Right renal pelvis (tissue), 4 donors: ENCODE measurements around the gene RFTN2. TPM values are rescaled to one million over a fixed set of nuclear protein-coding genes. Genes with fewer than 3 reads are reported as not detected.
"Not testable (repeated sequence)": the region's sequence is repeated elsewhere in the genome, so short reads cannot be mapped to it uniquely, and the experiment has no call there.

ENCODE experiments used
- DNase-seq, 4 donors: peaks; one replicate each; pipeline ENCODE4 v3.0.0-alpha.2; 2013; ENCODE audit warnings: low read depth in 4 of 4, low spot score in 3 of 4, missing footprints in 1 of 4
- polyA plus RNA-seq, 4 donors: library from polyadenylated mRNA; unstranded; fragments of 120-200 nt; gene quantifications; one replicate each; pipeline ENCODE4 v1.2.1, GENCODE V29; 2013; ENCODE audit not compliant: insufficient read length in 4 of 4

The RFTN2 gene
- polyA plus RNA-seq, 4 donors = 17.3 to 26.6 (median 19.9) TPM

DNA sequence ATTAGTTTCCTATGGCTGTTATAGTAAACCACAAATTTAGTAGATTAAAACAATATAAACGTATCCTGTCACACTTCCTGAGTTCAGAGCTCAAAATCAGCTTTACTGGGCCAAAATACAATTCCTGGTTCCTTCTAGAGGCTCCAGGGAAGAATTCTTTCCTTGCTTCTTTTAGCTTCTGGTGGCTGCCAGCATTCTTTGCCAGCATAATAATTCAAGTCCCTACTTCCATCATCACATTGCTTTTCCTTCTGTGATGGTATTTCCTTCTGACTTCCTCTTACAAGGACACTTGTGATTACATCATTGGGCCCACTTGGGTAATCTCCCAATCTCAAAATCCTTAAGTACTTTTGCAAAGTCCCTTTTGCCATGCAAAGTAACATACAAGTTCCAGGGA lies 118.9 kb downstream of the RFTN2 start:
- peak in 1 of 4 donors; percentile 1 for DNase-seq

GRCh38 chr2:197555467-197555866 lies 119.9 kb downstream of the RFTN2 start:
- DNase-seq = no peak

- not testable (repeated sequence) for DNase-seq
Observed at GRCh38 chr2:197551260-197551659, 124.1 kb downstream of the RFTN2 start.

DNA sequence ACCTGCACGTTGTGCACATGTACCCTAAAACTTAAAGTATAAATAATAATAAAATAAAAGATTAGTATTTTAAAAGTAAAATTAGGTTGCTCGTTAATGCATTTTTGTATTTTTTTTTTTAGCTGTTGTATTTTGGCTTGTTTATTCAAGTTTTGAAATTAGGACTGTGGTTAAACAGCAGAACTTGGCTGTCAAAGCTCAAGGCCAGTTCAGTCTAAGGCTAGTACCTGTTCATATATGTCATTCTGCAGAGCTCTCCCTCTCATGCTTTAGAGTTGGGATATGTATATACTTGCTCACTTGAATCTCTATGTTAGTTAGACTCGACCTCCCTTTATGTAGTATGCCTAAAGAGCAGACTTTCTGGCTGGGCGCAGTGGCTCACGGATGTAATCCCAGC lies 126.8 kb downstream of the RFTN2 start:
- no peak for DNase-seq

DNA sequence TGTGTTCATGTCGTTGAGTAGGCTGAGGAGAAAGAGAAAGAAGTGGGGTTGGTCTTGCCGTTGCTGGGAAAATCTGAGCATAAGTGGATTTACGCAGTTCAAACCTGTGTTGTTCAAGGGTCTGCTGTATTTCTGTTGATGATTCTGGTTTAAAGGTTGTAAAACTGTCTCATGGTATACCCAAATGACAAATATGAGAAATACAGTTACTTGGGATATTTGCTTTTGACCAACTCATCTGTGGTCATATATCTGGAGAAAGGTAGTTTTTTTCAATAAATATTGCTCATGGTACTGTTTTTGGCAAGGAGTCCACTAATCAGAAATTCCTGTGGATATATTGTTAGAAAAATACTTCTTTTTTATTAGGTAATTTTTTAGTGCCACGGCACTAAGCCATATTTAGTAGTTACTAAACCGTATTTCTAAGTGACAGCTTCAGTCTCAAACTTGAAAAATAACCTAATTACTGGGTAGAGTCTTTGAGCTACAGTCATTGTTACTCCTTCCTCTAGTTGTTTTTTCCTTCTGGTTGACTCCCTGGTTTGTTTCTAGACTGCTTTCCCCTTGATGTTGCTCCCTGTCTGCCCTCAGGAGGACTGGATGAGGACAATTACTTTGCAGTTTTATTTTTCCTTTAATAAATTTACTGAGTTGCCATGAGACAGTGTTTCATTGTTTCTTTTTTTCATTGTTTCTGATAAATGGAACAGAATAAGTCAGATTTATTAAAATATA lies 128.1 kb downstream of the RFTN2 start:
- no peak for DNase-seq

- no peak for DNase-seq
Observed at GRCh38 chr2:197543206-197543605, 132.2 kb downstream of the RFTN2 start.

DNA sequence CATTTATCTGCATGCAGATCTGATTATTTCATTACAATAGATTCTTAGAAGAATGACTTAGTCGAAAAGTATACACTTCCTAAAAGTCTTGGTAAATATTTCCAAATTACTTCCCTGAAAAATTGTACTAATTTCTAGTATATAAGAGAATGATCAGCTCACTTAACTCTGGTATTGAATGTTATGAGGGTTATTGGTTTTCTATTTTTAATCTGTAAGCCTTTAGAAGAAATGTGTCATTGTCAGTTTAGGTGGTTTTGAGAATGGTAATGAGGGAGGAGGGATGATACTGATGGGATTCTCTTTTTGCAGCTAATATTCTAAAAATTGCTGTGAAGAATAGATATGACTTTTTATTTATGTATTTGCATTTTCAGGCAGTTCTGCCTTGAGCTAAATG lies 135.7 kb downstream of the RFTN2 start:
- no peak for DNase-seq

- DNase-seq = no peak
Observed at GRCh38 chr2:197538412-197538811, 137.0 kb downstream of the RFTN2 start.

Other genes starting within 250 kb of the RFTN2 start
- gene SF3B1, start 240.6 kb downstream of the RFTN2 start, polyA plus RNA-seq = 100 to 1,000 TPM; 500 to 655 (median 635) TPM
- 10 to 100 TPM; 15.2 to 20.8 (median 19.6) TPM for gene COQ10B, start 222.0 kb downstream of the RFTN2 start, polyA plus RNA-seq
- 100 to 1,000 TPM; 590 to 632 (median 608) TPM for gene HSPD1, start 175.7 kb downstream of the RFTN2 start, polyA plus RNA-seq
- 100 to 1,000 TPM; 224 to 274 (median 246) TPM for gene HSPE1, start 175.2 kb downstream of the RFTN2 start, polyA plus RNA-seq
- gene MOB4, start 159.5 kb downstream of the RFTN2 start, polyA plus RNA-seq = 10 to 100 TPM; 42.5 to 61.3 (median 50.8) TPM
- 1 to 10 TPM; 7.8 to 8.8 (median 8.6) TPM for gene MARS2, start 29.8 kb upstream of the RFTN2 start, polyA plus RNA-seq
- gene BOLL, start 109.7 kb upstream of the RFTN2 start, polyA plus RNA-seq = under 1 TPM in 2 of 4 donors, not detected in 2; 0.01 to 0.06 TPM
- 10 to 100 TPM; 15.2 to 22.5 (median 18.6) TPM for gene PLCL1, start 129.0 kb upstream of the RFTN2 start, polyA plus RNA-seq